Mucosa of stomach (tissue), 1 donor: ENCODE data around the gene VASN.
A peak's percentile ranks its signal among the peaks of the same experiment; 100 is the strongest.

ENCODE experiments used
- H3K27me3 ChIP-seq: one replicate; pipeline ENCODE4 v1.7.0; 2013; ENCODE audit warnings: mild to moderate bottlenecking, low read length; ENCODE audit not compliant: control insufficient read depth, insufficient read depth
- H3K36me3 ChIP-seq: one replicate; pipeline ENCODE4 v1.7.0; 2013; ENCODE audit warnings: low read length; ENCODE audit not compliant: control insufficient read depth, insufficient read depth
- H3K4me1 ChIP-seq: one replicate; pipeline ENCODE4 v1.7.0; 2013; ENCODE audit warnings: mild to moderate bottlenecking, low read length; ENCODE audit not compliant: control insufficient read depth, insufficient read depth
- H3K4me3 ChIP-seq: one replicate; pipeline ENCODE4 v1.7.0; 2013; ENCODE audit warnings: low read length
- H3K9ac ChIP-seq: one replicate; pipeline ENCODE4 v1.7.0; 2013; ENCODE audit warnings: mild to moderate bottlenecking, low read length, moderate library complexity
- H3K9me3 ChIP-seq: one replicate; pipeline ENCODE4 v1.7.0; 2013; ENCODE audit warnings: mild to moderate bottlenecking, low read length, moderate library complexity; ENCODE audit not compliant: control insufficient read depth
- donor health status: Pancreatic carcinoma.

Gene VASN

DNA sequence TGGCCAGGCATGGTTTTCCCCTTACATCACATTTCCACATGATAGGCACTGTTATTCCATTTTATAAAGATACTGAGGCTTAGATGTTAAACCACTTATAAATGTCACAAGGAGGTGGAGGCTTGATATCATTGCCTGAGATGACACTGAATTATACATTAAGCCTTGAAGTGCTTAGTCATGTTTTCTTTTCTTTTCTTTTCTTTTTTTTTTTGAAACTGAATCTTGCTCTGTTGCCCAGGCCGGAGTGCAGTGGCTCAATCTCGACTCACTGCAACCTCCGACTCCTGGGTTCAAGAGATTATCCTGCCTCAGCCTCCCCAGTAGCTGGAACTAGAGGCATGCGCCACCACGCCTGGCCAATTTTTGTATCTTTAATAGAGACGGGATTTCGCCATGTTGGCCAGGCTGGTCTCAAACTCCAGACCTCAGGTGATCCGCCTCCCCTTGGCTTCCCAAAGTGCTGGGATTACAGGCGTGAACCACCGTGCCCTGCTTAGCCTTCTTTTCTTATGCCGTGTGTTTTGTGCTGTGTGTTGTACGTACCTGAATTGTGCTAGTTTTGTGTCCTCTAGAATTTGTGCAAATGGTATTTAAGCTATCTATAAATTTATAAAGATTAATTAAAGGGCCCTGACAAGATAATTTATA lies 55.2 kb downstream of the VASN start:
- Histone ChIP-seq H3K4me1 (peaks cover 11% of the 10 kb centered on the region), H3K27me3 (no peaks in the 10 kb centered on the region), H3K36me3 (no peaks in the 10 kb centered on the region), H3K4me3 (peak overlapping the region; percentile 90), H3K9me3 (no peaks in the 10 kb centered on the region), H3K9ac (peak overlapping the region; percentile 94)

DNA sequence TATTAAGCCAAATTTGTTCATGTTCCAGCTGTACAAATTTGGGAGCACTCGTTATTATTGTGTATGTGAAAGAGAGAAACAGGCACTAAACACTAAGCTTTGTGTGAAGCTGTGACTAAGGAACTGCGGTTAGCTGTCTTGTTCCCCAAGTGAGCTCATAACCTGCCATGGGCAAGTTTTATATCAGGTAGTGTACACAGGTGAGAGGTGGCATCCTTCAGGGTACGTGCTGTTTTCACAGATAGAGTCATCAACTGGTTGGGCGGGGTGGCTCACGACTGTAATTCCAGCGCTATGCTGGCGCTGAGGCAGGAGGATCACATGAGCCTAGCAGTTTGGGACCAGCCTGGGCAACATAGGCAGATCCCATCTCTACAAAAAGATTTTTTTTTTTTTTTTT lies 56.9 kb downstream of the VASN start:
- Histone ChIP-seq H3K27me3 (no peaks in the 10 kb centered on the region), H3K36me3 (no peaks in the 10 kb centered on the region), H3K9me3 (no peaks in the 10 kb centered on the region), H3K9ac (no peak overlapping the region), H3K4me1 (peaks cover 11% of the 10 kb centered on the region), H3K4me3 (no peak overlapping the region)

DNA sequence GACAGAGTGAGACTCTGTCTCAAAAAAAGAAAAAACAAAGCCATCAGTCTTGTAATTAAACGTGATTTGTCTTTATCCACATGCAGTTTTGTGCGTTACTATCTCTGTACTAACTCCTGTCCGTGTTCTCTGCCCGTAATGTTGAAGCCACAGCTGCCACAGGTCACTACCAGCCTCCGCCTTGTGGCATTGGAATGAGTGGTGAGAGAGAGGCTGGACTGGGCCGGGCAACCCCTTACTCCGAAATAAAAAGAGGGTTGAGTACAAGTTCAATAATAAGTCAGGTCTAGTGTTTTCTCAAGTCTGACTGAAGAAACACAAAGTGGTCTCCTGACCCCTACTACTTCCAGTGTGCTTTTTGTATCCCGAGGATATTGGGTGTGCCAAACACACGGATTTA lies 59.4 kb downstream of the VASN start:
- Histone ChIP-seq H3K27me3 (no peaks in the 10 kb centered on the region), H3K9ac (no peak overlapping the region), H3K4me1 (peaks cover 11% of the 10 kb centered on the region), H3K36me3 (no peaks in the 10 kb centered on the region), H3K9me3 (no peaks in the 10 kb centered on the region), H3K4me3 (no peak overlapping the region)
